Rectal smooth muscle tissue (tissue), 1 donor: ENCODE data around the gene KCNIP3.
A peak's percentile ranks its signal among the peaks of the same experiment; 100 is the strongest.
"Not testable (repeated sequence)": the region's sequence is repeated elsewhere in the genome, so short reads cannot be mapped to it uniquely, and the experiment has no call there.

Experiments
- H3K27ac ChIP-seq: one replicate; pipeline ENCODE4 v1.7.0; 2013; ENCODE audit warnings: low read depth, low read length, inconsistent platforms
- H3K27me3 ChIP-seq: one replicate; pipeline ENCODE4 v1.7.0; 2013; ENCODE audit warnings: low read length; ENCODE audit not compliant: control insufficient read depth, insufficient read depth
- H3K36me3 ChIP-seq: one replicate; pipeline ENCODE4 v1.7.0; 2013; ENCODE audit warnings: low read length; ENCODE audit not compliant: control insufficient read depth, insufficient read depth
- H3K4me1 ChIP-seq: one replicate; pipeline ENCODE4 v1.7.0; 2013; ENCODE audit warnings: low read length; ENCODE audit not compliant: control insufficient read depth, insufficient read depth
- H3K4me3 ChIP-seq: one replicate; pipeline ENCODE4 v1.7.0; 2013; ENCODE audit warnings: low read length
- H3K9ac ChIP-seq: one replicate; pipeline ENCODE4 v1.7.0; 2013; ENCODE audit warnings: low read length

The KCNIP3 gene

GRCh38 chr2:95389245-95390119, 92.3 kb downstream of the KCNIP3 start:
- no peaks in the 10 kb centered on the region for H3K27me3 ChIP-seq
- H3K4me3 ChIP-seq = no peak overlapping the region
- H3K36me3 ChIP-seq = no peaks in the 10 kb centered on the region
- H3K9ac ChIP-seq = no peak overlapping the region
- no peaks in the 10 kb centered on the region for H3K4me1 ChIP-seq
- no peak overlapping the region for H3K27ac ChIP-seq

GRCh38 chr2:95390272-95390880, 93.2 kb downstream of the KCNIP3 start:
- no peak overlapping the region for H3K4me3 ChIP-seq
- no peaks in the 10 kb centered on the region for H3K36me3 ChIP-seq
- H3K27ac ChIP-seq = no peak overlapping the region
- no peaks in the 10 kb centered on the region for H3K4me1 ChIP-seq
- H3K27me3 ChIP-seq = no peaks in the 10 kb centered on the region
- no peak overlapping the region for H3K9ac ChIP-seq

GRCh38 chr2:95390881-95391321, 93.8 kb downstream of the KCNIP3 start:
- no peaks in the 10 kb centered on the region for H3K27me3 ChIP-seq
- no peak overlapping the region for H3K27ac ChIP-seq
- H3K36me3 ChIP-seq = no peaks in the 10 kb centered on the region
- no peak overlapping the region for H3K9ac ChIP-seq
- no peak overlapping the region for H3K4me3 ChIP-seq
- no peaks in the 10 kb centered on the region for H3K4me1 ChIP-seq

- H3K27me3 ChIP-seq = no peaks in the 10 kb centered on the region
- no peaks in the 10 kb centered on the region for H3K36me3 ChIP-seq
- no peak overlapping the region for H3K27ac ChIP-seq
- H3K4me1 ChIP-seq = no peaks in the 10 kb centered on the region
- no peak overlapping the region for H3K4me3 ChIP-seq
- no peak overlapping the region for H3K9ac ChIP-seq
Measured at GRCh38 chr2:95391641-95392310, 94.6 kb downstream of the KCNIP3 start.

GRCh38 chr2:95392320-95392719, 95.2 kb downstream of the KCNIP3 start:
- no peaks in the 10 kb centered on the region for H3K36me3 ChIP-seq
- no peaks in the 10 kb centered on the region for H3K4me1 ChIP-seq
- H3K4me3 ChIP-seq = no peak overlapping the region
- no peaks in the 10 kb centered on the region for H3K27me3 ChIP-seq
- no peak overlapping the region for H3K9ac ChIP-seq
- H3K27ac ChIP-seq = no peak overlapping the region

GRCh38 chr2:95392730-95393455, 95.7 kb downstream of the KCNIP3 start:
- H3K27ac ChIP-seq = no peak overlapping the region
- H3K36me3 ChIP-seq = no peaks in the 10 kb centered on the region
- H3K27me3 ChIP-seq = no peaks in the 10 kb centered on the region
- no peaks in the 10 kb centered on the region for H3K4me1 ChIP-seq
- H3K4me3 ChIP-seq = no peak overlapping the region
- no peak overlapping the region for H3K9ac ChIP-seq

- no peaks in the 10 kb centered on the region for H3K4me1 ChIP-seq
- H3K4me3 ChIP-seq = no peak overlapping the region
- H3K27ac ChIP-seq = no peak overlapping the region
- no peak overlapping the region for H3K9ac ChIP-seq
- no peaks in the 10 kb centered on the region for H3K27me3 ChIP-seq
- no peaks in the 10 kb centered on the region for H3K36me3 ChIP-seq
Measured at GRCh38 chr2:95393901-95394300, 96.8 kb downstream of the KCNIP3 start.

GRCh38 chr2:95399061-95399460, 101.9 kb downstream of the KCNIP3 start:
- Histone ChIP-seq H3K27ac (no peak overlapping the region), H3K4me1 (peaks cover 5% of the 10 kb centered on the region), H3K9ac (no peak overlapping the region), H3K36me3 (no peaks in the 10 kb centered on the region), H3K27me3 (no peaks in the 10 kb centered on the region), H3K4me3 (no peak overlapping the region)

- Histone ChIP-seq H3K4me3 (peak overlapping the region; percentile 96), H3K27ac (no peak overlapping the region), H3K27me3 (no peaks in the 10 kb centered on the region), H3K36me3 (no peaks in the 10 kb centered on the region), H3K4me1 (peaks cover 5% of the 10 kb centered on the region), H3K9ac (no peak overlapping the region)
Measured at GRCh38 chr2:95401480-95401879, 104.3 kb downstream of the KCNIP3 start.

GRCh38 chr2:95402004-95402369, 104.8 kb downstream of the KCNIP3 start:
- H3K4me3 ChIP-seq = peak overlapping the region; percentile 96
- H3K4me1 ChIP-seq, H3K36me3 ChIP-seq, H3K27me3 ChIP-seq: not testable (repeated sequence)
- peak overlapping the region; percentile 78 for H3K27ac ChIP-seq
- peak overlapping the region; percentile 71 for H3K9ac ChIP-seq

- H3K9ac ChIP-seq = peak within 1 kb of the TSS; percentile 84
Measured at GRCh38 chr2:95402370-95403203, 105.4 kb downstream of the KCNIP3 start, which contains the start of gene FAHD2A. TSS of gene FAHD2A (plus strand) at chr2:95402708. CDS start at chr2:95405559, 2,851 bp downstream.

More at GRCh38 chr2:95402370-95403203, 105.4 kb downstream of the KCNIP3 start, which contains the start of gene FAHD2A:
- Histone ChIP-seq H3K4me3 (peak within 1 kb of the TSS; percentile 96), H3K27me3 (no peaks in the 10 kb centered on the region), H3K36me3 (no peaks in the 10 kb centered on the region), H3K27ac (peak within 1 kb of the TSS; percentile 84), H3K4me1 (peaks cover 5% of the 10 kb centered on the region)
